Measurements from ENCODE around the gene SPINK4. TPM values are rescaled to one million over a fixed set of nuclear protein-coding genes. Genes with fewer than 3 reads are reported as not detected.

Gene SPINK4
- total RNA-seq, 2 experiments from 2014 or later, result not detected

DNA sequence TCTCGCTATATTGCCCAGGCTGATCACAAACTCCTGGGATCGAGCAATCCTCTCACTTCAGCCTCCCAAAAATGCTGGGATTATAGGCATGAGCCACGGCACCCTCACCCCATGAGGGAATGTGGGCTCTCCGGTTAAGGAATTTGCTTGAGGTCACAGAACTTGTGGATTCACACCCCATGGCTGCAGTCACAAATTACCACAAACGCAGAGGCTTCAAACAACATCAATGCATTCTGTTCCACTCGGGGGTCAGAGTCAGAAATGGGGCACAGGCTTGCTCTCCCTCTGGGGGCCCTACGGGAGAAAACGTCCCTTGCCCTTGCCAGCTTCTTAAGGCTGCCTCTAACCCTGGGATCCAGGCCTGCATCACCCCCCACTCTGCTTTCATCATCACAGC is 12.2 kb upstream of the SPINK4 start:
- POLR2A ChIA-PET, result no interaction called here
- Mint-ChIP-seq H3K27me3 (peaks cover 1% of the 10 kb centered on the region), H3K4me3 (no peak overlapping the region), H3K9me3 (no peaks in the 10 kb centered on the region), H3K4me1 (ENCODE audit: low read depth) (peaks cover 9% of the 10 kb centered on the region), H3K36me3 (ENCODE audit: low read depth) (no peaks in the 10 kb centered on the region), H3K27ac (no peak overlapping the region)
- TF ChIP-seq, protein P1, sequence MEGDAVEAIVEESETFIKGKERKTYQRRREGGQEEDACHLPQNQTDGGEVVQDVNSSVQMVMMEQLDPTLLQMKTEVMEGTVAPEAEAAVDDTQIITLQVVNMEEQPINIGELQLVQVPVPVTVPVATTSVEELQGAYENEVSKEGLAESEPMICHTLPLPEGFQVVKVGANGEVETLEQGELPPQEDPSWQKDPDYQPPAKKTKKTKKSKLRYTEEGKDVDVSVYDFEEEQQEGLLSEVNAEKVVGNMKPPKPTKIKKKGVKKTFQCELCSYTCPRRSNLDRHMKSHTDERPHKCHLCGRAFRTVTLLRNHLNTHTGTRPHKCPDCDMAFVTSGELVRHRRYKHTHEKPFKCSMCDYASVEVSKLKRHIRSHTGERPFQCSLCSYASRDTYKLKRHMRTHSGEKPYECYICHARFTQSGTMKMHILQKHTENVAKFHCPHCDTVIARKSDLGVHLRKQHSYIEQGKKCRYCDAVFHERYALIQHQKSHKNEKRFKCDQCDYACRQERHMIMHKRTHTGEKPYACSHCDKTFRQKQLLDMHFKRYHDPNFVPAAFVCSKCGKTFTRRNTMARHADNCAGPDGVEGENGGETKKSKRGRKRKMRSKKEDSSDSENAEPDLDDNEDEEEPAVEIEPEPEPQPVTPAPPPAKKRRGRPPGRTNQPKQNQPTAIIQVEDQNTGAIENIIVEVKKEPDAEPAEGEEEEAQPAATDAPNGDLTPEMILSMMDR (IDR thresholded peaks at IDR 0.05), result no peak
- ATAC-seq, result no peak
- CTCF ChIA-PET, result interaction anchor here (1.9 to 2.3 kb wide), 2 partner anchors 147 to 154 kb away, joined by 8 to 14 read pairs; no protein-coding TSS in a partner anchor
- intact Hi-C loops (cut with micrococcal nuclease), result no loop called here
- DNase-seq, result no peak

DNA sequence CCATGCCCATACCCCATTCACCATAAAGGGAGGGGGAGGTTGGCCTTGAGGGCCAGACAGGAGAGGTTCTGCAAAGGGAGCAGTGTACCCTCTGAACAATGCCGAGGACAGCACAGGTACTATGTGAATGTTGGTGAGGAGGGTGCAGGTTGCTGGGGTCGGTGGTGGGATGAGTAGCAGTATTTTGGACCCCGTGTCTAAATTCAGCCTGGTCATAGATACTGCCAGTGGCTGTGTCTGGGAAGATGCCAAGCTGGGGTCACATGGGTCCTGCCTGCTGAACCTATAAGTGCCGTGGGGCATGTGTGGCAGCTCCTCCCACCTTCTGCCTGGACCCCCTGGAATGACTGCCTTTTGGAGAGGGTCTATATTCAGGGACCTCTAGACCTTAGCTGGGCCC is 11.4 kb upstream of the SPINK4 start:
- peaks cover 9% of the 10 kb centered on the region for H3K4me1 Mint-ChIP-seq (ENCODE audit: low read depth)
- CTCF ChIA-PET, result no interaction called here
- TF ChIP-seq, protein P1 (IDR thresholded peaks at IDR 0.05), result no peak
- no peak for DNase-seq
- no peak for ATAC-seq
- H3K36me3 Mint-ChIP-seq (ENCODE audit: low read depth), result no peaks in the 10 kb centered on the region
- H3K9me3 Mint-ChIP-seq, result no peaks in the 10 kb centered on the region
- no peak overlapping the region for H3K4me3 Mint-ChIP-seq
- no peak overlapping the region for H3K27ac Mint-ChIP-seq
- POLR2A ChIA-PET, result no interaction called here
- H3K27me3 Mint-ChIP-seq, result peaks cover 1% of the 10 kb centered on the region
- intact Hi-C loops (cut with micrococcal nuclease), result no loop called here

DNA sequence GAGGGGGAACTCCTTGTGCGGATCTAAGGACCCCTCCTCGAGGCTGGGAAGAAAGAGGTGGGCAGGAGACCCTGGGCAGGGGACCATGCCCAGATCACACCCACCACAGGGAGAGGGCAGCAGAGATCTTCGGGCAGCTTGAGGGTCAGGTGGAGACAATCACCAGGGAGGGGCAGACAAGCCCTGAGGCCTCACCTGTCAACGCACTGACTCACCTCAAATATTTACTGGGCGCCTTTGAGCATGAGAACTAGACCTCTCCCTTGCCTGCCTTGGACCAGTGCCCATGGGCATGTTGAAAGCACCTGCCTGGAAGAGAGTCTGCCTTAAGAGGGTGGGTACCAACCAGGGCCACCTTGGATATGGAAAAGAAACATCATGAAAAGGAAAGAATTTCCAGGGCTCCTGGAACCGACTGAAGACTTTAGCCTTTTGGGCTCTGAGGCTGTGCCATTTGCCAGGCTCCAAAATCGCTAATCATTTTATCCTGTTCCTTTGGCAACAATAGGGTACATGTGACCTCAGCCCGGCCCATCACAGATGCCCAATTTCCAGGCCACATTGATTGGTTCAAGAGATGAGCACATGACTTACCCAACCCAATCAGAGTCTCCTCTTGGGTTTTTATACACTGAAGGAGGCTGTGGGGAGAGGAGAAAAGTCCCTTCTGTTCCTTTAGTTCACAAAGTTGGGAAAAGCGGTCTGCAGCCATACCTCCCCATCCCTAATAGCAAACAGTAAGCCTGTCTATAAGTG is 10.4 kb upstream of the SPINK4 start:
- intact Hi-C loops (cut with micrococcal nuclease), result no loop called here
- TF ChIP-seq, protein P1 (IDR thresholded peaks at IDR 0.05), result no peak
- Mint-ChIP-seq H3K4me3 (no peak overlapping the region), H3K27me3 (peaks cover under 1% of the 10 kb centered on the region), H3K36me3 (ENCODE audit: low read depth) (no peaks in the 10 kb centered on the region), H3K4me1 (ENCODE audit: low read depth) (peaks cover 9% of the 10 kb centered on the region), H3K27ac (no peak overlapping the region), H3K9me3 (no peaks in the 10 kb centered on the region)
- ATAC-seq (peak; percentile 32), DNase-seq (no peak)
- ChIA-PET CTCF (no interaction called here), POLR2A (no interaction called here)

DNA sequence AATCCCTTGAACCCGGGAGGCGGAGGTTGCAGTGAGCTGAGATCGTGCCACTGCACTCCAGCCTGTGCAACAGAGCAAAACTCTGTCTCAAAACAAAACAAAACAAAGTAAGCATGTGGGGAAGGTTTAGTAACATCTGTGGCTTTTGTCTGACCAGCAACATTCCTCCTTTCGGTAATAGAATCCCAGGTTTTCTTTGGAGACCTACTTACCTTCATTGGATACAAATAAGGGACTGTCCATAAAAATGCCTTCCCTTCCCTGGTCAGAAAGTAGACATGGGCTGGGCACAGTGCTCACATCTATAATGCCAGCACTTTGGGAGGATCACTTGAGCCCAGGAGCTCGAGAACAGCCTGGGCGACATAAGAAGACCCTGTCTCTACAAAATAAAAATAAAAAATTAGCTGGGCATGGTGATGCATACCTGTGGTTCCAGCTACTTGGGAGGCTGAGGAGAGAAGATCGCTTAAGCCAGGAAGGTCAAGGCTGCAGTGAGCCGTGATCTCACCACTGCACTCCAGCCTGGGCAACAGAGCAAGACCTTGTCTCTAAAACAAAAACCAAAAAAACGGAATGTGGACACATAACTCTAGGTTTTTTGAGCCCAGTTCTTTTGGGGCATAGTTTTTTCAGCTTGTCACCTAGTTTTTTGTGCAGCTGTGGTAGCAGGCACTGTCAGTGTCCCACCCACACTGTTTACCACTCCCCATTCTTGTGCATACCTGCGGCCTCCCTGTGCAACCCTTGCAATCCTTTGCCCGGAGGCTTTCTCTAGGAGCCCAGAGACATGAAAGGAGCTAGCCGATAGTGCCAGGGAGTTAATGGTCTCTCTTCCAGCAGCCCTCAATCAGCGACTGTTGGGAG is 9.0 kb upstream of the SPINK4 start:
- Mint-ChIP-seq H3K9me3 (no peaks in the 10 kb centered on the region), H3K27me3 (no peaks in the 10 kb centered on the region), H3K36me3 (ENCODE audit: low read depth) (no peaks in the 10 kb centered on the region), H3K4me3 (no peak overlapping the region), H3K4me1 (ENCODE audit: low read depth) (no peaks in the 10 kb centered on the region), H3K27ac (no peak overlapping the region)
- CTCF ChIA-PET, result no interaction called here
- no peak for ATAC-seq
- TF ChIP-seq, protein P1 (IDR thresholded peaks at IDR 0.05), result no peak
- intact Hi-C loops (cut with micrococcal nuclease), result no loop called here
- POLR2A ChIA-PET, result no interaction called here
- no peak for DNase-seq

DNA sequence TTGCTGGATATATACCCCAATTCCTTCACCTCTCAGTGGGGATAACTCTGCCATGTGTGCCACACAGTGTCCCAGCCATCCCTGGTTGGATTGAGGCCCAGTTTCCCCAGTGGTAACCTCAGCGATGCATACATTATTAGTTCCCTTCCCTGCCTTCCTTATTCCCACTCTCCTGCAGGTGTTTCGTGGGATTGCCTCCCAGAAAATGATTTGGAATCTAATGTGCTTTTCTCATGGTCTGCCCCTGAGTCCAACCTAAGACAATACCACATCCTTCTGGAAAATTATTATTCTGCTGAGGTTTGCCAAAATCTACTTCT is 8.4 kb upstream of the SPINK4 start:
- intact Hi-C loops (cut with micrococcal nuclease), result no loop called here
- TF ChIP-seq, protein P1 (IDR thresholded peaks at IDR 0.05), result no peak
- Mint-ChIP-seq H3K27ac (no peak overlapping the region), H3K36me3 (ENCODE audit: low read depth) (no peaks in the 10 kb centered on the region), H3K9me3 (no peaks in the 10 kb centered on the region), H3K27me3 (no peaks in the 10 kb centered on the region), H3K4me1 (ENCODE audit: low read depth) (no peaks in the 10 kb centered on the region), H3K4me3 (no peak overlapping the region)
- no peak for DNase-seq
- ChIA-PET CTCF (interaction anchor here (0.8 kb wide), 1 partner anchor 11 kb away, joined by 3 read pairs; no protein-coding TSS in a partner anchor), POLR2A (no interaction called here)
- ATAC-seq, result no peak
